PC-3 (cell line): ENCODE results near the gene SDHAF1. TPM values are rescaled to one million over a fixed set of nuclear protein-coding genes. Genes with fewer than 3 reads are reported as not detected.
"Not testable (repeated sequence)": the region's sequence is repeated elsewhere in the genome, so short reads cannot be mapped to it uniquely, and the experiment has no call there.

Experiments used
- ATAC-seq: fragments of 200-7000 bp; cut with Tn5 transposase; 2 replicates; pipeline ENCODE4 v1.9.1; 2020; ENCODE audit warnings: mild to moderate bottlenecking, moderate library complexity
- BruUV-seq: library from RNA; stranded (reverse); fragments of 400-500 nt; replicated peaks from 2 replicates; lab custom pipeline; 2021; lab: Mats Ljungman, UMichigan
- CTCF ChIA-PET: fragments of 300-600 bp; sonication (Branson Sonifier 250); formaldehyde crosslinking; loops from one replicate; lab custom pipeline; 2022; ENCODE audit warnings: antibody characterized with exemption; lab: Charles Lee
- POLR2A ChIA-PET: fragments of 300-600 bp; sonication (Branson Sonifier 250); formaldehyde crosslinking; loops from one replicate; lab custom pipeline; 2022; ENCODE audit warnings: antibody characterized with exemption; ENCODE audit not compliant: unreplicated experiment; lab: Charles Lee
- DNase-seq: peaks from one replicate; pipeline ENCODE4 v3.0.0-alpha.2; 2015
- H2AFZ ChIP-seq: fragments of 300-600 bp; sonication (generic); 2 replicates; pipeline ENCODE4 v1.6.0; 2016; ENCODE audit warnings: antibody characterized with exemption, low read length
- H3F3A ChIP-seq: fragments of 300-600 bp; sonication (generic); one replicate; pipeline ENCODE4 v1.6.0; 2017; ENCODE audit warnings: antibody characterized with exemption, low read length, control low read depth, mild to moderate bottlenecking; ENCODE audit not compliant: unreplicated experiment
- H3K27ac ChIP-seq: fragments of 300-600 bp; sonication (generic); 2 replicates; pipeline ENCODE4 v1.5.1; 2016; ENCODE audit warnings: mild to moderate bottlenecking, low read length
- H3K27me3 ChIP-seq: fragments of 300-600 bp; sonication (generic); 2 replicates; pipeline ENCODE4 v1.6.1; 2016; ENCODE audit warnings: low read length, mixed read lengths
- H3K36me3 ChIP-seq: fragments of 300-600 bp; sonication (generic); 2 replicates; pipeline ENCODE4 v1.6.1; 2016; ENCODE audit warnings: low read depth, mixed run types, low read length, mixed read lengths
- H3K4me1 ChIP-seq: fragments of 300-600 bp; sonication (generic); 2 replicates; pipeline ENCODE4 v1.5.1; 2016; ENCODE audit warnings: low read length; ENCODE audit not compliant: insufficient read depth
- H3K4me2 ChIP-seq: fragments of 300-600 bp; sonication (generic); 2 replicates; pipeline ENCODE4 v1.6.0; 2016; ENCODE audit warnings: low read length
- H3K4me3 ChIP-seq: fragments of 300-600 bp; sonication (generic); 2 replicates; pipeline ENCODE4 v1.5.1; 2016; ENCODE audit warnings: mild to moderate bottlenecking, low read length, mixed read lengths
- H3K79me2 ChIP-seq: fragments of 300-600 bp; sonication (generic); 2 replicates; pipeline ENCODE4 v1.6.1; 2017; ENCODE audit warnings: low read length, mixed read lengths
- H3K9ac ChIP-seq: fragments of 300-600 bp; sonication (generic); 2 replicates; pipeline ENCODE4 v1.6.0; 2016; ENCODE audit warnings: mild to moderate bottlenecking, low read length
- H3K9me2 ChIP-seq: fragments of 300-600 bp; sonication (generic); replicated peaks from 2 replicates; pipeline ENCODE4 v1.6.1; 2016; ENCODE audit warnings: mixed run types, low read length, mixed read lengths
- H3K9me3 ChIP-seq: fragments of 300-600 bp; sonication (generic); 2 replicates; pipeline ENCODE4 v1.6.1; 2016; ENCODE audit warnings: low read length, mixed read lengths
- H4K20me1 ChIP-seq: fragments of 300-600 bp; sonication (generic); 2 replicates; pipeline ENCODE4 v1.6.1; 2016; ENCODE audit warnings: low read length, mixed read lengths
- CTCF ChIP-seq: fragments of 300-600 bp; sonication (generic); conservative IDR thresholded peaks from 2 replicates; pipeline ENCODE4 v1.5.1; 2017; ENCODE audit warnings: antibody characterized with exemption, low read depth, mild to moderate bottlenecking, low read length
- EZH2 ChIP-seq: fragments of 300-600 bp; sonication (generic); IDR thresholded peaks from one replicate; pipeline ENCODE4 v1.6.1; 2017; ENCODE audit warnings: antibody characterized with exemption, mild to moderate bottlenecking, low read length; ENCODE audit not compliant: unreplicated experiment
- EZH2phosphoT487 ChIP-seq: fragments of 300-600 bp; sonication (generic); IDR thresholded peaks from 2 replicates; pipeline ENCODE4 v1.6.1; 2018; ENCODE audit warnings: mild to moderate bottlenecking, antibody characterized with exemption, low read length, borderline replicate concordance
- intact Hi-C: fragments of 100-400 bp; cut with micrococcal nuclease; formaldehyde crosslinking; loops from 2 replicates; pipeline ENCODE4 v1.9.0; 2023
- total RNA-seq: library from RNA; depleted of rRNA; stranded (reverse); fragments of >200 nt; gene quantifications from 2 replicates; pipeline ENCODE4 v1.2.3, GENCODE V29; 2014

The SDHAF1 gene
- total RNA-seq, 1 experiment from 2014 or later = 24.5 TPM

- no peak within 1 kb of the TSS for H3K9ac ChIP-seq
Observed at GRCh38 chr19:36032251-36033104, 37.5 kb downstream of the SDHAF1 start, which contains the start of gene CLIP3. TSS of gene CLIP3 (minus strand) at chr19:36032873. CDS start at chr19:36032357, 516 bp downstream.

GRCh38 chr19:36040495-36040894 lies 45.5 kb downstream of the SDHAF1 start:
- no TSS peak for BruUV-seq
- Histone ChIP-seq H3K4me1 (no peaks in the 10 kb centered on the region), H3K36me3 (no peaks in the 10 kb centered on the region), H3K27ac (no peak overlapping the region), H3K9ac (no peak overlapping the region), H3K9me3 (no peaks in the 10 kb centered on the region), H3K4me3 (no peak overlapping the region), H3K79me2 (no peaks in the 10 kb centered on the region), H3K9me2 (no peaks in the 10 kb centered on the region), H3F3A (no peaks in the 10 kb centered on the region), H2AFZ (no peak overlapping the region), H3K27me3 (no peaks in the 10 kb centered on the region), H4K20me1 (no peaks in the 10 kb centered on the region), H3K4me2 (no peak overlapping the region)
- intact Hi-C loops = no loop called here
- ChIA-PET CTCF (interaction anchor here (0.7 kb wide), 1 partner anchor 10 kb away, joined by 3 read pairs; no protein-coding TSS in a partner anchor), POLR2A (no interaction called here)
- DNase-seq (no peak), ATAC-seq (no peak)
- TF ChIP-seq EZH2 (no peak), CTCF (no peak), EZH2phosphoT487 (no peak)

More at GRCh38 chr19:36032251-36033104, 37.5 kb downstream of the SDHAF1 start, which contains the start of gene CLIP3:
- Histone ChIP-seq H4K20me1 (no peaks in the 10 kb centered on the region), H3K36me3 (no peaks in the 10 kb centered on the region), H3K27ac (no peak within 1 kb of the TSS), H3K9me2 (no peaks in the 10 kb centered on the region), H3K79me2 (no peaks in the 10 kb centered on the region), H3K27me3 (no peaks in the 10 kb centered on the region), H2AFZ (no peak within 1 kb of the TSS), H3K9me3 (no peaks in the 10 kb centered on the region), H3K4me3 (no peak within 1 kb of the TSS), H3F3A (no peaks in the 10 kb centered on the region), H3K4me1 (no peaks in the 10 kb centered on the region), H3K4me2 (no peak within 1 kb of the TSS)
- intact Hi-C loops = no loop called here
- TF ChIP-seq CTCF (no peak), EZH2 (no peak), EZH2phosphoT487 (no peak)
- ATAC-seq = no peak
- DNase-seq = no peak
- ChIA-PET POLR2A (no interaction called here), CTCF (no interaction called here)
- BruUV-seq = no TSS peak

- H3K9me2 ChIP-seq, H3K4me2 ChIP-seq, ATAC-seq, H3K27ac ChIP-seq, H3K27me3 ChIP-seq, H3K4me1 ChIP-seq, H2AFZ ChIP-seq, POLR2A ChIA-PET, DNase-seq, H3K9me3 ChIP-seq, BruUV-seq, H3K36me3 ChIP-seq, H4K20me1 ChIP-seq, H3F3A ChIP-seq, H3K79me2 ChIP-seq, H3K9ac ChIP-seq, H3K4me3 ChIP-seq, intact Hi-C loops: not testable (repeated sequence)
- CTCF ChIA-PET = interaction anchor here (0.6 kb wide), 1 partner anchor 12 kb away, joined by 3 read pairs; no protein-coding TSS in a partner anchor
Observed at GRCh38 chr19:36041092-36041491, 46.1 kb downstream of the SDHAF1 start.
